Colonic mucosa (tissue), 4 donors: Measurements from ENCODE around the gene YIF1A. TPM values are rescaled to one million over a fixed set of nuclear protein-coding genes. Genes with fewer than 3 reads are reported as not detected.

Experiments
- DNase-seq: peaks from one replicate; pipeline ENCODE4 v3.0.0-alpha.2; 2020
- H3K27ac ChIP-seq: fragments of 200-600 bp; one replicate; pipeline ENCODE4 v1.8.0; 2021
- H3K27me3 ChIP-seq: fragments of 200-600 bp; one replicate; pipeline ENCODE4 v1.8.0; 2021
- H3K36me3 ChIP-seq: fragments of 200-600 bp; one replicate; pipeline ENCODE4 v1.8.0; 2021
- H3K4me1 ChIP-seq: fragments of 200-600 bp; one replicate; pipeline ENCODE4 v1.8.0; 2021; ENCODE audit warnings: mild to moderate bottlenecking
- H3K4me3 ChIP-seq: fragments of 200-600 bp; one replicate; pipeline ENCODE4 v1.8.0; 2021
- H3K9ac ChIP-seq, 2 donors: one replicate each; pipeline ENCODE4 v1.7.0; 2013; ENCODE audit warnings: control low read depth in 2 of 2, low read depth in 2 of 2, low read length in 2 of 2
- H3K9me3 ChIP-seq: fragments of 200-600 bp; one replicate; pipeline ENCODE4 v1.8.0; 2021
- intact Hi-C: fragments of 100-400 bp; cut with DNase I; formaldehyde crosslinking; loops from one replicate; pipeline ENCODE4 v1.14.1; 2022
- total RNA-seq, 2 donors: library from RNA; stranded (reverse); fragmentation: NEBNext Ultra II Directional in 1 of 2; extraction: Animal tissue kit (Norgen Biotek cat#: 25700) in 1 of 2; gene quantifications; one replicate each; pipeline ENCODE4 v1.2.1, GENCODE V29; 2021
- TF ChIP-seq, protein P1 (sequence below): fragments of 200-600 bp; IDR thresholded peaks from one replicate; pipeline ENCODE4 v1.8.0; 2022; ENCODE audit warnings: antibody characterized with exemption, mild to moderate bottlenecking
- donor health status: healthy.
- donor health status: DM: no; HTN: no; CAD: no.
- donor health status: DM: no; HTN: no; CAD: no.

YIF1A gene
- total RNA-seq, 2 donors from 2014 or later: 87.4 to 159 TPM

GRCh38 chr11:66291706-66292542 is 3.0 kb upstream of the YIF1A start, which contains the start of gene TMEM151A:
Gene TMEM151A, plus strand, starts transcription at chr11:66291894. Its CDS starts 120 bp downstream, at chr11:66292014.
- Histone ChIP-seq H3K4me1 (peaks cover 11% of the 10 kb centered on the region), H3K36me3 (no peaks in the 10 kb centered on the region), H3K27ac (no peak within 1 kb of the TSS), H3K4me3 (peak within 1 kb of the TSS; percentile 44), H3K9me3 (no peaks in the 10 kb centered on the region), H3K9ac (peak within 1 kb of the TSS in 1 of 2 donors; percentile 20), H3K27me3 (peaks cover 15% of the 10 kb centered on the region)
- intact Hi-C loops: no loop called here
- DNase-seq: no peak
- TF ChIP-seq, protein P1, sequence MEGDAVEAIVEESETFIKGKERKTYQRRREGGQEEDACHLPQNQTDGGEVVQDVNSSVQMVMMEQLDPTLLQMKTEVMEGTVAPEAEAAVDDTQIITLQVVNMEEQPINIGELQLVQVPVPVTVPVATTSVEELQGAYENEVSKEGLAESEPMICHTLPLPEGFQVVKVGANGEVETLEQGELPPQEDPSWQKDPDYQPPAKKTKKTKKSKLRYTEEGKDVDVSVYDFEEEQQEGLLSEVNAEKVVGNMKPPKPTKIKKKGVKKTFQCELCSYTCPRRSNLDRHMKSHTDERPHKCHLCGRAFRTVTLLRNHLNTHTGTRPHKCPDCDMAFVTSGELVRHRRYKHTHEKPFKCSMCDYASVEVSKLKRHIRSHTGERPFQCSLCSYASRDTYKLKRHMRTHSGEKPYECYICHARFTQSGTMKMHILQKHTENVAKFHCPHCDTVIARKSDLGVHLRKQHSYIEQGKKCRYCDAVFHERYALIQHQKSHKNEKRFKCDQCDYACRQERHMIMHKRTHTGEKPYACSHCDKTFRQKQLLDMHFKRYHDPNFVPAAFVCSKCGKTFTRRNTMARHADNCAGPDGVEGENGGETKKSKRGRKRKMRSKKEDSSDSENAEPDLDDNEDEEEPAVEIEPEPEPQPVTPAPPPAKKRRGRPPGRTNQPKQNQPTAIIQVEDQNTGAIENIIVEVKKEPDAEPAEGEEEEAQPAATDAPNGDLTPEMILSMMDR: no peak

GRCh38 chr11:66291303-66291705 is 2.4 kb upstream of the YIF1A start:
- no peak for DNase-seq
- intact Hi-C loops: no loop called here
- no peaks in the 10 kb centered on the region for H3K36me3 ChIP-seq
- no peak overlapping the region for H3K4me3 ChIP-seq
- no peak overlapping the region for H3K27ac ChIP-seq
- H3K4me1 ChIP-seq: peaks cover 11% of the 10 kb centered on the region
- H3K9me3 ChIP-seq: no peaks in the 10 kb centered on the region
- TF ChIP-seq, protein P1: no peak
- peaks cover 15% of the 10 kb centered on the region for H3K27me3 ChIP-seq
- no peak overlapping the region for H3K9ac ChIP-seq

GRCh38 chr11:66290330-66290621 is 1.3 kb upstream of the YIF1A start:
- no peak for DNase-seq
- Histone ChIP-seq H3K9ac (no peak overlapping the region), H3K4me3 (peak overlapping the region; percentile 90), H3K36me3 (no peaks in the 10 kb centered on the region), H3K9me3 (no peaks in the 10 kb centered on the region), H3K27me3 (peaks cover 15% of the 10 kb centered on the region), H3K4me1 (peaks cover 11% of the 10 kb centered on the region), H3K27ac (no peak overlapping the region)
- TF ChIP-seq, protein P1: no peak
- intact Hi-C loops: no loop called here

- intact Hi-C loops: no loop called here
- H3K4me1 ChIP-seq: peaks cover 11% of the 10 kb centered on the region
- peak overlapping the region; percentile 71 to 75 for H3K9ac ChIP-seq
- peak overlapping the region; percentile 92 for H3K27ac ChIP-seq
- TF ChIP-seq, protein P1: no peak
- peak; percentile 83 for DNase-seq
- no peaks in the 10 kb centered on the region for H3K36me3 ChIP-seq
- peaks cover 15% of the 10 kb centered on the region for H3K27me3 ChIP-seq
- peak overlapping the region; percentile 90 for H3K4me3 ChIP-seq
- H3K9me3 ChIP-seq: no peaks in the 10 kb centered on the region
These were observed 796 bp upstream of the YIF1A start for GRCh38 chr11:66289548-66290329.

- Histone ChIP-seq H3K27ac (peak overlapping the region; percentile 92), H3K9ac (peak overlapping the region; percentile 94 to 95), H3K4me1 (peaks cover 11% of the 10 kb centered on the region), H3K36me3 (no peaks in the 10 kb centered on the region), H3K9me3 (no peaks in the 10 kb centered on the region), H3K27me3 (peaks cover 15% of the 10 kb centered on the region), H3K4me3 (peak overlapping the region; percentile 90)
- intact Hi-C loops: no loop called here
- DNase-seq: no peak
- TF ChIP-seq, protein P1: no peak
These were observed 863 bp downstream of the YIF1A start for GRCh38 chr11:66287889-66288670.
